GM12874 (cell line): ENCODE results near the gene SHISA2.

Source experiments
- CTCF ChIP-seq: IDR thresholded peaks from 2 replicates; pipeline ENCODE4 v1.5.1; 2011; ENCODE audit warnings: low read depth, mild to moderate bottlenecking, control low read depth, low read length, moderate library complexity; ENCODE audit not compliant: insufficient read depth

The SHISA2 gene

DNA sequence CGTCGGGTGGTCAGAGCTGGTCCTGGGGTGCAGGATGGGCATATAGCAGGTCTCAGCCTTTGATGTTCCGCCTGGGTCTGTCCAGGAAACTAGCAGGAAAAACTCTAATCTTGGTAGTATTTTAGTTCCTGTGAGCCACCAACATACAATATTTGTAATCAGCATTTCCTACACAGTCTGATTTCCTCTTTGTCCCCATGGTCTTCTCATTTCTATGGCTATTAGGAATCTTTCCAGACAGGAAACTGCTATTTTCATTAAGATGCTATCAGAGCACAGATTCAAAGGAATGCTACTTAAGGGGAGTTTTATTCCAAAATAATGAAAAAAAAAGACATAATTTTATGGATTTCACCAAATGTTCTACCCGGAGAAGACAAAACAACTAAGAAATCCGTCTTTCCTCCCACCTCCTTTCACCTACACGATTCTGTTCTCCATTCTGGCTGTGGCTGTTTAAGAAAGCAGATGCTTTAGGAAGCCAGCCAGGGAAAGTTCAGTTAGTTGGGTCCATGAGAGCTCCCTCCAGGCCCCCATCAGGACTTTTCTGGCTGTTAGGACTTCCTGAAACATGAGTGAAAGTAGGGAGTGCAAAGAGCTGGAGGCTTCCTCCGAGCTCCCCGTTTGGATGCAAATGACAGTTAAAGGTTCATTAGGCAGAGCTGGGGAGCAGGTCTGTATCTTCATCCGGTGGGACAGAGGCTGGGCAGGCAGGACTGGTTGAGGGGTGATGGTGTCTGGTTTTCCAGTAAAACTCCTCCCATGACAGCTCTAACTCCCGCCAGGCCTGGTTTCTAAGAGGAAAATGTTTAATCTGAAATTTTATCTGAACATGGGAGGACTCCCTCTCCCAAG lies 36.3 kb downstream of the SHISA2 start:
- TF ChIP-seq CTCF, result no peak

GRCh38 chr13:26012995-26013394 lies 38.8 kb downstream of the SHISA2 start:
- TF ChIP-seq CTCF, result no peak

DNA sequence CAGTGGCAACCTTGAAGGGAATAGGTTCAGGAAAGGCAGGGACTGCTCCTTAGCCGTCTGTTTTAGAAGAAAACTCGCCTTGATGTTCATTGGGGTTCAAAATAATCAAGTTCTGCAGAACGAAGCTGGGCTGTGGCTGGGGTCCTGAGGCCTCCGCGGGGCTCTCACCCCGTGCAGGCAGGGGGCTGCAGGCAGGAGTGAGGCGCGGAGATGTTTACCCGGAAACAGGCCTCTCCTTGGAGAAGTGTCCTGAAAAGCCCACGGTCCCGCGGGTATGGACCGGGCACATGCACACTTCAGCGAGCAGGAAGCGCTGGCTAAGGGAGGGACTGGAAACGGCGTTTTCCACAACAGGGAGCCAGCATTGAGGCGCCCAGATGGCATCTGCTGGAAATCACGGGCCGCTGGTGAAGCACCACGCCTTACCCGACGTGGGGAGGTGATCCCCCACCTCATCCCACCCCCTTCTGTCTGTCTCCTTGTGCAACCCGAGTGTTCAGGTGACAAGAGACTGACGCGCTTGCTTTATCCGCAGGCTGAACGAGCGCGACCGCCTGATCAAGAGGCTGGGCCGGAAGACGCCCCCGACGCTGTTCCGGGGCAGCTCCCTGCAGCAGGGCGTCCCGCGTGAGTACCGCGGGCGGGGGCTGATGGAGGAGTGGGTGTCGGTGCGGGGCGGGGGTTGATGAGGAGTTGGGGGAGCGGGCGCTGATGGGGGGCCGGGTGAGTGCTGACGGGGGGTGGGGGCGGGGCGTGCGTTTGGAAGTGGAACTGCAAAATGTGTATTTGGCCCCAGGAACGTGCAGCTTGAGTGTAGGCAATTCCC lies 39.6 kb downstream of the SHISA2 start:
- TF ChIP-seq CTCF, result no peak

DNA sequence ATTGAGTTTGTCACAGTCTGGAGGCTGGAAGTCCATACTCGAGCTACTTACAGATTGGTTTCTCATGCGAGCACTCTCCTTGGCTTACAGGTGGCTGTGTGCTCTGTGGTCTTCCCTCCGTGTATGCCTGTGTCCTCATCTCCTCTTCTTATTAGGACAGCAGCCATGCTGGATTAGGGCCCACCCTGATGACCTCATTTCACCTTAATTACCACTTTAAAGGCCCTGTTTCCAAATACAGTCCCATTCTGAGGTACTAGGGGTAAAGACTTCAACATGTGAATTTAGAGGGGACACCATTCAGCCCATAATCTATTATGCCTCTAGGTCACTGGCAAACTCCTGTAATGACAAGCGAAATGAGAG lies 40.6 kb downstream of the SHISA2 start:
- no peak for TF ChIP-seq CTCF

GRCh38 chr13:26010487-26011207 lies 41.2 kb downstream of the SHISA2 start:
- TF ChIP-seq CTCF, result no peak

GRCh38 chr13:26007261-26008125 lies 44.3 kb downstream of the SHISA2 start:
- TF ChIP-seq CTCF, result no peak
